Keratinocyte (primary cell): ENCODE data around the gene PSD. TPM values are rescaled to one million over a fixed set of nuclear protein-coding genes. Genes with fewer than 3 reads are reported as not detected.

Experiments
- DNase-seq: peaks from one replicate; pipeline ENCODE4 v3.0.0-alpha.2; 2011; ENCODE audit warnings: low read depth, missing footprints, low spot score
- FAIRE-seq: peaks from 2 replicates; lab custom pipeline; 2011; peaks lifted over from hg19 to GRCh38; lab: Jason Lieb, UNC
- H2AFZ ChIP-seq: 2 replicates; pipeline ENCODE4 v1.6.0; 2012; ENCODE audit warnings: low read length, control low read depth, inconsistent platforms; ENCODE audit not compliant: control insufficient read depth
- H3K27ac ChIP-seq: 2 replicates; pipeline ENCODE4 v1.5.1; 2011; ENCODE audit warnings: low read length; ENCODE audit not compliant: control insufficient read depth, insufficient read depth
- H3K27me3 ChIP-seq: 3 replicates; pipeline ENCODE4 v1.6.0; 2011; ENCODE audit warnings: low read length; ENCODE audit not compliant: control insufficient read depth, insufficient read depth; ENCODE audit errors: extremely low read depth
- H3K36me3 ChIP-seq, 2 experiments: 2 replicates in 1 of 2; 3 replicates in 1 of 2; pipeline ENCODE4 v1.5.1; 2011; ENCODE audit warnings: low read length in 2 of 2, mild to moderate bottlenecking in 1 of 2; ENCODE audit not compliant: control insufficient read depth in 2 of 2, insufficient read depth in 2 of 2; ENCODE audit errors: extremely low read depth in 1 of 2
- H3K4me1 ChIP-seq: 3 replicates; pipeline ENCODE4 v1.5.1; 2011; ENCODE audit warnings: low read length; ENCODE audit not compliant: control insufficient read depth, insufficient read depth; ENCODE audit errors: extremely low read depth
- H3K4me2 ChIP-seq: 3 replicates; pipeline ENCODE4 v1.6.0; 2011; ENCODE audit warnings: low read depth, low read length; ENCODE audit not compliant: control insufficient read depth, insufficient read depth; ENCODE audit errors: extremely low read depth
- H3K4me3 ChIP-seq, 3 experiments: fragments of 200-600 bp in 1 of 3; sonication (generic) in 1 of 3; 2 replicates in 2 of 3; 3 replicates in 1 of 3; pipeline ENCODE4 v1.5.1; 2011 to 2016; ENCODE audit warnings: low read length in 3 of 3, mild to moderate bottlenecking in 3 of 3, control low read depth in 2 of 3, inconsistent platforms in 1 of 3, low read depth in 1 of 3, mixed read lengths in 1 of 3, mixed run types in 1 of 3, moderate library complexity in 1 of 3; ENCODE audit not compliant: control insufficient read depth in 2 of 3, insufficient read depth in 2 of 3; ENCODE audit errors: extremely low read depth in 1 of 3
- H3K79me2 ChIP-seq: 2 replicates; pipeline ENCODE4 v1.6.0; 2012; ENCODE audit warnings: low read length; ENCODE audit not compliant: control insufficient read depth, insufficient read depth
- H3K9ac ChIP-seq: 3 replicates; pipeline ENCODE4 v1.6.0; 2011; ENCODE audit warnings: low read length; ENCODE audit not compliant: control insufficient read depth, insufficient read depth; ENCODE audit errors: extremely low read depth
- H3K9me1 ChIP-seq: 3 replicates; pipeline ENCODE4 v1.6.0; 2011; ENCODE audit warnings: low read length; ENCODE audit not compliant: control insufficient read depth, insufficient read depth; ENCODE audit errors: extremely low read depth
- H3K9me3 ChIP-seq: 2 replicates; pipeline ENCODE4 v1.5.1; 2012; ENCODE audit warnings: low read depth, low read length; ENCODE audit not compliant: control insufficient read depth
- H4K20me1 ChIP-seq: 3 replicates; pipeline ENCODE4 v1.6.0; 2011; ENCODE audit warnings: low read length; ENCODE audit not compliant: control insufficient read depth, insufficient read depth; ENCODE audit errors: extremely low read depth
- EZH2 ChIP-seq: IDR thresholded peaks from one replicate; pipeline ENCODE4 v1.6.1; 2012; ENCODE audit warnings: inconsistent platforms, mild to moderate bottlenecking, low read length, moderate library complexity
- dilution Hi-C: fragments of 300-500 bp; cut with MboI; formaldehyde crosslinking; loops from one replicate; pipeline ENCODE4 v1.7.0; 2020; ENCODE audit warnings: low sequenced_read_pairs; ENCODE audit not compliant: extremely low pct_ligation_motif_present
- polyA plus RNA-seq, 5 experiments: library from polyadenylated mRNA; depleted of rRNA in 3 of 5; stranded (reverse) in 3 of 5; stranded (forward) in 1 of 5; unstranded in 1 of 5; fragments of >200 nt; gene quantifications; 1 replicate in 1 of 5; 2 replicates in 3 of 5; 3 replicates in 1 of 5; pipeline versions ENCODE4 v1.2.1 to v1.2.3, GENCODE V29; 2011 to 2012; ENCODE audit warnings: missing spikeins in 2 of 5, low read depth in 1 of 5, low replicate concordance in 1 of 5
- TF ChIP-seq, protein P1 (sequence below), 3 experiments: IDR thresholded peaks in 1 of 3; conservative IDR thresholded peaks in 1 of 3; optimal IDR thresholded peaks in 1 of 3; 2 replicates in 2 of 3; 3 replicates in 1 of 3; pipeline versions ENCODE3 to v1.5.1; 2011; ENCODE audit warnings: low read length in 3 of 3, mild to moderate bottlenecking in 3 of 3, moderate library complexity in 2 of 3, control low read depth in 1 of 3, inconsistent platforms in 1 of 3; ENCODE audit not compliant: insufficient read depth in 2 of 3; ENCODE audit errors: extremely low read depth in 1 of 3

Gene PSD
- polyA plus RNA-seq, 1 donor (not counting 4 experiments of a cell fraction or from before 2014, with no cell fraction given) = 0.10 TPM

- Histone ChIP-seq H3K9ac (no peak overlapping the region), H3K4me2 (no peak overlapping the region), H3K4me1 (peaks cover 6% of the 10 kb centered on the region), H3K4me3 (no peak overlapping the region), H3K27me3 (no peaks in the 10 kb centered on the region), H3K27ac (no peak overlapping the region), H3K9me3 (no peaks in the 10 kb centered on the region), H2AFZ (no peak overlapping the region), H3K79me2 (no peaks in the 10 kb centered on the region), H3K36me3 (no peaks in the 10 kb centered on the region), H4K20me1 (no peaks in the 10 kb centered on the region), H3K9me1 (no peaks in the 10 kb centered on the region)
- DNase-seq (no peak), FAIRE-seq (no peak)
- TF ChIP-seq, protein P1, sequence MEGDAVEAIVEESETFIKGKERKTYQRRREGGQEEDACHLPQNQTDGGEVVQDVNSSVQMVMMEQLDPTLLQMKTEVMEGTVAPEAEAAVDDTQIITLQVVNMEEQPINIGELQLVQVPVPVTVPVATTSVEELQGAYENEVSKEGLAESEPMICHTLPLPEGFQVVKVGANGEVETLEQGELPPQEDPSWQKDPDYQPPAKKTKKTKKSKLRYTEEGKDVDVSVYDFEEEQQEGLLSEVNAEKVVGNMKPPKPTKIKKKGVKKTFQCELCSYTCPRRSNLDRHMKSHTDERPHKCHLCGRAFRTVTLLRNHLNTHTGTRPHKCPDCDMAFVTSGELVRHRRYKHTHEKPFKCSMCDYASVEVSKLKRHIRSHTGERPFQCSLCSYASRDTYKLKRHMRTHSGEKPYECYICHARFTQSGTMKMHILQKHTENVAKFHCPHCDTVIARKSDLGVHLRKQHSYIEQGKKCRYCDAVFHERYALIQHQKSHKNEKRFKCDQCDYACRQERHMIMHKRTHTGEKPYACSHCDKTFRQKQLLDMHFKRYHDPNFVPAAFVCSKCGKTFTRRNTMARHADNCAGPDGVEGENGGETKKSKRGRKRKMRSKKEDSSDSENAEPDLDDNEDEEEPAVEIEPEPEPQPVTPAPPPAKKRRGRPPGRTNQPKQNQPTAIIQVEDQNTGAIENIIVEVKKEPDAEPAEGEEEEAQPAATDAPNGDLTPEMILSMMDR (optimal IDR thresholded peaks at IDR 0.05 in 1 of 3, IDR thresholded peaks at IDR 0.05 in 1 of 3, conservative IDR thresholded peaks at IDR 0.05 in 1 of 3; ENCODE audit: extremely low read depth in 1 of 3, insufficient read depth in 2 of 3, low read length in 3 of 3) = no peak
- no peak for TF ChIP-seq EZH2
- dilution Hi-C loops = no loop called here
Measured at GRCh38 chr10:102389894-102390293, 28.7 kb downstream of the PSD start.

GRCh38 chr10:102384606-102385429, 33.8 kb downstream of the PSD start:
- H3K27me3 ChIP-seq = no peaks in the 10 kb centered on the region
- FAIRE-seq (peak; percentile 13), DNase-seq (no peak)
- H2AFZ ChIP-seq = no peak overlapping the region
- H3K36me3 ChIP-seq = peaks cover 11 to 25% of the 10 kb centered on the region in 2 experiments
- no peaks in the 10 kb centered on the region for H3K9me1 ChIP-seq
- TF ChIP-seq, protein P1 (optimal IDR thresholded peaks at IDR 0.05 in 1 of 3, IDR thresholded peaks at IDR 0.05 in 1 of 3, conservative IDR thresholded peaks at IDR 0.05 in 1 of 3; ENCODE audit: extremely low read depth in 1 of 3, insufficient read depth in 2 of 3, low read length in 3 of 3) = no peak
- no peak for TF ChIP-seq EZH2
- H3K4me3 ChIP-seq = no peak overlapping the region
- dilution Hi-C loops = no loop called here
- no peaks in the 10 kb centered on the region for H4K20me1 ChIP-seq
- no peak overlapping the region for H3K9ac ChIP-seq
- H3K4me1 ChIP-seq = no peaks in the 10 kb centered on the region
- no peaks in the 10 kb centered on the region for H3K79me2 ChIP-seq
- H3K4me2 ChIP-seq = no peak overlapping the region
- H3K9me3 ChIP-seq = no peaks in the 10 kb centered on the region
- H3K27ac ChIP-seq = no peak overlapping the region
